Smooth muscle cell (in vitro differentiated cells): ENCODE results near the gene NPAS3. TPM values are rescaled to one million over a fixed set of nuclear protein-coding genes. Genes with fewer than 3 reads are reported as not detected.

ENCODE experiments used
- DNase-seq: peaks from one replicate; lab custom pipeline; 2025; ENCODE audit not compliant: unreplicated experiment; lab: John Stamatoyannopoulos, UW
- H2AFZ ChIP-seq: fragments of 200-600 bp; sonication (generic); 2 replicates; pipeline ENCODE4 v1.6.0; 2016; ENCODE audit warnings: antibody characterized with exemption, low read depth, mild to moderate bottlenecking
- H3F3A ChIP-seq: fragments of 200-600 bp; sonication (generic); 2 replicates; pipeline ENCODE4 v1.6.0; 2017; ENCODE audit warnings: antibody characterized with exemption, low read depth
- H3K27ac ChIP-seq: fragments of 200-600 bp; sonication (generic); 2 replicates; pipeline ENCODE4 v1.5.1; 2016; ENCODE audit warnings: low read depth, mild to moderate bottlenecking
- H3K27me3 ChIP-seq: fragments of 200-600 bp; sonication (generic); 2 replicates; pipeline ENCODE4 v1.6.1; 2016; ENCODE audit warnings: low read depth, mild to moderate bottlenecking
- H3K36me3 ChIP-seq: fragments of 200-600 bp; sonication (generic); 2 replicates; pipeline ENCODE4 v1.5.1; 2016; ENCODE audit warnings: low read depth
- H3K4me1 ChIP-seq: fragments of 200-600 bp; sonication (generic); 2 replicates; pipeline ENCODE4 v1.5.1; 2016; ENCODE audit warnings: low read depth
- H3K4me2 ChIP-seq: fragments of 200-600 bp; sonication (generic); 2 replicates; pipeline ENCODE4 v1.6.0; 2016; ENCODE audit warnings: mild to moderate bottlenecking
- H3K4me3 ChIP-seq: fragments of 200-600 bp; sonication (generic); 2 replicates; pipeline ENCODE4 v1.5.1; 2016; ENCODE audit warnings: mild to moderate bottlenecking
- H3K79me2 ChIP-seq: fragments of 200-600 bp; sonication (generic); 2 replicates; pipeline ENCODE4 v1.6.0; 2016; ENCODE audit warnings: low read depth, mild to moderate bottlenecking
- H3K9ac ChIP-seq: fragments of 200-600 bp; sonication (generic); 2 replicates; pipeline ENCODE4 v1.6.0; 2016; ENCODE audit warnings: low read depth
- H3K9me3 ChIP-seq: fragments of 200-600 bp; sonication (generic); replicated peaks from 2 replicates; pipeline ENCODE4 v1.5.1; 2016; ENCODE audit warnings: low read depth
- H4K20me1 ChIP-seq: fragments of 200-600 bp; sonication (generic); 2 replicates; pipeline ENCODE4 v1.6.0; 2016; ENCODE audit warnings: low read depth
- WGBS: methylation state at CpG from one replicate; pipeline ENCODE4 v1.1.7; 2016; ENCODE audit warnings: low lambda C conversion rate; 5-methylcytosine and 5-hydroxymethylcytosine counted together
- polyA plus RNA-seq: library from polyadenylated mRNA; unstranded; fragments of >200 nt; fragmentation: Nextera tagmentation; extraction: Ambion mirVana; gene quantifications from 2 replicates; pipeline ENCODE4 v1.2.1, GENCODE V29; 2016
- total RNA-seq: library from RNA; depleted of rRNA; stranded (reverse); fragments of >200 nt; gene quantifications from 2 replicates; pipeline ENCODE4 v1.2.3, GENCODE V29; 2014
- TF ChIP-seq, protein P1 (sequence below): fragments of 200-600 bp; sonication (generic); IDR thresholded peaks from 2 replicates; pipeline ENCODE4 v1.5.1; 2017; ENCODE audit warnings: borderline replicate concordance, mild to moderate bottlenecking, antibody characterized with exemption; ENCODE audit not compliant: insufficient read depth, poor library complexity, severe bottlenecking

The NPAS3 gene
- total and polyA plus RNA-seq, 2 experiments from 2014 or later = 0.79 to 2.0 TPM

DNA sequence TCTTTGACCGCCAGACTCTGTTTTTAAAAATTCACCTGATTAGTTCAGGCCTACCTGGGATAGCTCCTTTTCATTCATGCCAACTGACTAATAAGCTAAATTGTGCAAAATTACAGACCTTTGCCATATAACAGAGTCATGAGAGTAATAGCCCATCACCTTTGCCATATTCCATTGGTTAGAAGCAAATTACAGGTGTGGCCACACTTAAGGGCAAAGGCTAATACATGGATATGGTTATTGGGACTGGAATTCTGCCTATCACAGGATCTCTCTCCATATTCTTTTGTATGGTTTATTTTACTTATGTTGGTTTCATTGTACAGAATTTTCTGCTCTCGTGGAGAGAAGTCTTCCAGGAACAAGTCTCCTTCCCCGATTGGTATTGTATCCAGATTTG, 897.0 kb downstream of the NPAS3 start:
- Histone ChIP-seq H3K9ac (no peak overlapping the region), H3K27ac (no peak overlapping the region), H2AFZ (no peak overlapping the region), H3K79me2 (no peaks in the 10 kb centered on the region), H3K27me3 (no peaks in the 10 kb centered on the region), H4K20me1 (no peaks in the 10 kb centered on the region), H3K4me2 (no peak overlapping the region), H3K4me3 (no peak overlapping the region), H3K9me3 (no peaks in the 10 kb centered on the region), H3K4me1 (peaks cover 8% of the 10 kb centered on the region), H3F3A (no peaks in the 10 kb centered on the region), H3K36me3 (no peaks in the 10 kb centered on the region)
- DNase-seq = no peak
- TF ChIP-seq, protein P1, sequence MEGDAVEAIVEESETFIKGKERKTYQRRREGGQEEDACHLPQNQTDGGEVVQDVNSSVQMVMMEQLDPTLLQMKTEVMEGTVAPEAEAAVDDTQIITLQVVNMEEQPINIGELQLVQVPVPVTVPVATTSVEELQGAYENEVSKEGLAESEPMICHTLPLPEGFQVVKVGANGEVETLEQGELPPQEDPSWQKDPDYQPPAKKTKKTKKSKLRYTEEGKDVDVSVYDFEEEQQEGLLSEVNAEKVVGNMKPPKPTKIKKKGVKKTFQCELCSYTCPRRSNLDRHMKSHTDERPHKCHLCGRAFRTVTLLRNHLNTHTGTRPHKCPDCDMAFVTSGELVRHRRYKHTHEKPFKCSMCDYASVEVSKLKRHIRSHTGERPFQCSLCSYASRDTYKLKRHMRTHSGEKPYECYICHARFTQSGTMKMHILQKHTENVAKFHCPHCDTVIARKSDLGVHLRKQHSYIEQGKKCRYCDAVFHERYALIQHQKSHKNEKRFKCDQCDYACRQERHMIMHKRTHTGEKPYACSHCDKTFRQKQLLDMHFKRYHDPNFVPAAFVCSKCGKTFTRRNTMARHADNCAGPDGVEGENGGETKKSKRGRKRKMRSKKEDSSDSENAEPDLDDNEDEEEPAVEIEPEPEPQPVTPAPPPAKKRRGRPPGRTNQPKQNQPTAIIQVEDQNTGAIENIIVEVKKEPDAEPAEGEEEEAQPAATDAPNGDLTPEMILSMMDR = no peak
- WGBS = 94% methylated on average over 3 of the region's 3 CpGs

DNA sequence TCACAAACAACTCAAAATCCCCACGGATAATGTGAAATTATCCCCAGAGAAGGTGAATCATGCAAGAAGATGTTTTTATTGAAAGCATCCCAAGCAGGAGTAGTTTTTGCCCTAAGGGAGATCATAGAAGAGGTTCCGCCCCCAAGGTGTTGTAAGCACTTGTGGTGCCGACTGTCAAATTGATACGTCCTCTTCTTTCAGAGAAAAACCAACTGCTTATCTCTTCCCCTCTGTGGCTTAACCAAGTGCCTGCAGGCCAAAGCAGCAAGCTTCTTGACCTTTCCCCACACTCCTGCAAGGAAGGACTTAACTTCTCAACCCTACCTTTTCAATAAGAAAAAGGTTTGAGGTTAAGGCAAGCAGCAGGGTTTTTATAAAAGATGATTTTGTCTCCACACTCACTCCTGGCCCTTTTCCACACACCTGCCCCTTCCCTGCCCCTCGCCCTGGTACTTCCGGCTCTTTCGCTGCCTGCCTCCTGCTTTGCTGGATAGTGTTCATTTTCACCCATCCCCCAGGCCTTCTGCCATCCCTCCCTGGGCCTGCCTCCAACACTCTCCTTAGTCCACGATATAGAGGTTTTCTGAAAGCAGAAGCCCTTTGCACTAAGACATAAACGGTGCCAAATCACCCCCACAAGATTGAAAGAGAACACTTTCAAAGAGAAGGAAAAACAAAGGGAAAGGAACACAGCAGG, 897.7 kb downstream of the NPAS3 start:
- H2AFZ ChIP-seq = no peak overlapping the region
- no peak overlapping the region for H3K4me2 ChIP-seq
- H3K27me3 ChIP-seq = no peaks in the 10 kb centered on the region
- no peaks in the 10 kb centered on the region for H3K79me2 ChIP-seq
- TF ChIP-seq, protein P1 = no peak
- H3K27ac ChIP-seq = no peak overlapping the region
- H3K9ac ChIP-seq = no peak overlapping the region
- no peaks in the 10 kb centered on the region for H3K36me3 ChIP-seq
- H3F3A ChIP-seq = no peaks in the 10 kb centered on the region
- no peaks in the 10 kb centered on the region for H4K20me1 ChIP-seq
- H3K4me3 ChIP-seq = no peak overlapping the region
- peaks cover 8% of the 10 kb centered on the region for H3K4me1 ChIP-seq
- H3K9me3 ChIP-seq = no peaks in the 10 kb centered on the region
- WGBS = 66% methylated on average over 9 of the region's 9 CpGs
- no peak for DNase-seq

DNA sequence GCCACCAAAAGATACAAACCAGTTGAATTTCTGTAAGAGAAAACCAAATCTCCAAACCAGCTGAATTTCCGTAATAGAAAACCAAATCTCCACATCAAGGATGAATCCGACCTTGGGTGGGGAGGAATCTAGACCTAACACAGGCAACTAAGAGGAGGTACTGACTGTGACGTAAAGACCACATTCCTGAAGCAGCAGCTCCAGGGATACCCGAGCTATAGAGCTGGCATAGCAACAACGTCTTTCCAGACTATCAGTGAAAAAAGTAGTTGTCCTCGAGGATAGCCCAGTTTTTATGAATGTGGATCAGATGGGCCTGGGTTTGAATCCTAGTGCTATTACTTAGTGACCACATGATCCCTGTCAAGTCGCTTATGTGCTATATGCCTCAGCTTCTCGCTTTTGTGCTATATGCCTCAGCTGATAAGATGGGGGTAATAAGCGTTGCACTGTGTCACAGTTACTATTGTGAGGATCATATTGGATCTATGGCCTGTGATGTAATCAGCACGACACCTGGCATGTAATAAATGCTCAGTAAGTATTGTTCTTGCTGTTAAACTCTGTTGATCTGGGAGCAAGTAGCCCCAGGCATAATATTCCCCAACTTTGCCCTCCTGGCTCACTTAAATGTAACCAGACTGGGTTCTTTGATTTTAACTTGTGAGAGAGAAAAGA, 898.4 kb downstream of the NPAS3 start:
- H2AFZ ChIP-seq = no peak overlapping the region
- peaks cover 8% of the 10 kb centered on the region for H3K4me1 ChIP-seq
- no peak overlapping the region for H3K27ac ChIP-seq
- no peaks in the 10 kb centered on the region for H3K79me2 ChIP-seq
- no peaks in the 10 kb centered on the region for H3K9me3 ChIP-seq
- TF ChIP-seq, protein P1 = no peak
- no peaks in the 10 kb centered on the region for H3K27me3 ChIP-seq
- H3K9ac ChIP-seq = no peak overlapping the region
- no peaks in the 10 kb centered on the region for H3F3A ChIP-seq
- no peaks in the 10 kb centered on the region for H4K20me1 ChIP-seq
- no peak for DNase-seq
- no peak overlapping the region for H3K4me2 ChIP-seq
- no peak overlapping the region for H3K4me3 ChIP-seq
- no peaks in the 10 kb centered on the region for H3K36me3 ChIP-seq
- 79% methylated on average over 10 of the region's 10 CpGs for WGBS
